ENCODE results near the gene MMP7.

GRCh38 chr11:102527684-102528083, 2.9 kb downstream of the MMP7 start:
- TF ChIP-seq CTCF (conservative IDR thresholded peaks at IDR 0.05) (no peak), ZFX (IDR thresholded peaks at IDR 0.05) (no peak)

Data from C4-2B (cell line).